GDM1 (cell line): ENCODE measurements around the gene YJEFN3.
A peak's percentile ranks its signal among the peaks of the same experiment; 100 is the strongest.

Experiments used
- DNase-seq: peaks from one replicate; lab custom pipeline; 2025; lab: John Stamatoyannopoulos, UW

Gene YJEFN3, protein sequence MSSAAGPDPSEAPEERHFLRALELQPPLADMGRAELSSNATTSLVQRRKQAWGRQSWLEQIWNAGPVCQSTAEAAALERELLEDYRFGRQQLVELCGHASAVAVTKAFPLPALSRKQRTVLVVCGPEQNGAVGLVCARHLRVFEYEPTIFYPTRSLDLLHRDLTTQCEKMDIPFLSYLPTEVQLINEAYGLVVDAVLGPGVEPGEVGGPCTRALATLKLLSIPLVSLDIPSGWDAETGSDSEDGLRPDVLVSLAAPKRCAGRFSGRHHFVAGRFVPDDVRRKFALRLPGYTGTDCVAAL

DNA sequence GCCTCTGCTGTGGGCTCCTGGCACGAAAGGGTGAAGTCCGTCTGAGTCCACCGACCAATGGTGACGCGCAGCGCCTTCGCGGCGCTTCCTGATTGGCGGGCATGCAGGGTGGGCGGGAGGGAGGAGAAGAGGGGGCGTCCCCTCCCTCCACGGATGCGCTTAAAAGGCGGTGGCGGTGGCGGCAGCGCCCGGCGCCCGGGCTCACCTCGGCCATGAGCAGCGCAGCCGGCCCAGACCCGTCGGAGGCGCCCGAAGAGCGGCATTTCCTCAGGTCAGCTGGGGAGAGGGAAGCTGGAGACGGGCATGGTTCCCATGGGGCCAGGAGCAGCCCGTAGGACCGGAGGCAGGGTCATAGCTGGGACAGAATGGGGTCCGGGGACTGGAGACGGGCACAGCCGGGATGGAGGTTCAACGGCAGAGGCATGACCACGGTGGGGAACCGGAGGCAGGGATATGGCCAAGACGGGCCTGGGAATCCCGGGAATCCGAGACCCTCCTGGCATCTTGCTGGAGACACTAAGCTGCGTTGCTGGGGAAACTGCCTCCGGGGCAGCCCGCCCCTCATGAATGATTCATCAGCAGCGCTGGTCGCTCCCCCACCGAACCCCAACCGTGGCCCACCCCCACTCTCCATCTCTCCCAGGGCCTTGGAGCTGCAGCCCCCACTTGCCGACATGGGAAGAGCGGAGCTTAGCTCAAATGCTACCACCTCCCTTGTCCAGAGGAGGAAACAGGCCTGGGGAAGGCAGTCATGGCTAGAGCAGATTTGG, at the start of gene YJEFN3:
TSS of gene YJEFN3 (plus strand) at position 191 of the 770 bp plus-strand sequence. CDS start at position 213, 22 bp downstream.
- DNase-seq, result no peak

DNA sequence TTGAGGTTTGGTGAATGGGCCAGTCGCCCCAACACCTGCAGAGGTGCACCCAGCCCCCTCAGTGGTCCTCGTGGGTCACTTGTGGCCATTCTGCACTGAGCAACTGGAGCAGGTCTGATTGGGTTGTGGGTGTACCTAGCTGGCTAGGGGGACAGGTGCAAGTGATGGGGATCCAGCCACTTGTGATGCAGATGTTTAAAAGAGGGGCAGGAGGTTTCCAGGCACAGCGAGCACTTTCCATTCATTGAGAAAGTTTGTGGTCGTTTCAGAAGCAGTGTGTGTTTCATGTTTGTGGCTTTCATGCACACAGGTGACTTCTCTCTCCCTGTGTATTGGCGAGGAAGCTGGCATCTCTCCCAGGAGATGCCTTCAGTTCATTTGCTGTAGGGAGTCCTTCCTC, 48.0 kb upstream of the YJEFN3 start:
- no peak for DNase-seq

DNA sequence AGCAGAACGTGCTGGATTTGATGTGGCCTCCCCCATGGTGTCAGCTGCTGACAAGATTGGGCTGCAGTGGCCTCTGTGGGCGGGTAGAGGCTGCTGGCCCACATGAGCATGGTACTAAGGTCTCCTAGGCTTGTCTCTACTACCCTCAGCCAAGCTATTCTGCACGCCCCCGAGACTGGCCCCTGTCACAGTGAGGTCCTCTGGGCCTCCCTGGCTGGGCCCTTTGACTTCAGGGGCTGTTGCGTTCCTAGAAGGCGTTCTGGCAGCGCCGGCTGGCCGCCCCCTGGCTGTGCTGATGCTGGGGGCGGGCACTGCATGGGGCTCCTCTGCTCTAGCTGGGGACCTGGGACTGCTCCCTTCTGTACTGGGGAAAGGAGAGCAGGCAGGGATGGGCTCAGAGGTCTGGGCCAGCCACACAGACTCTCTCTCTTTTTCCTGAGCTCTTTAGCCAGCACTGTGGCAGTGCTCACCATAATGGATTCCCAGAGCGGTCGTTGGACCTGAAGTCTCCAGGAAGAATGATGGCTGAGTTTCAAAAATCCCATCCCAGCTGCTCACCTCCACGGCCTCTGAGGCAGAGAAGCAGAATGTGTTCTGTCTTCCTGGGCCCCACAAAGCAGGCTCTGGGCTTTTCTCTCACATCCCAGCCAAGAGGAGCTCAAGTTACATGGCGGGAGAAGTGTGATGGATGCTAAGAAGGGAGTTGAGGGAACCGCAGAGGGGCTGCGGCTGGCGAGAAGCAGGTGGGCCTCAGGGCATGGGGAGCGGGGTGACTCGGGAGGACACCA, 45.7 kb upstream of the YJEFN3 start:
- no peak for DNase-seq

DNA sequence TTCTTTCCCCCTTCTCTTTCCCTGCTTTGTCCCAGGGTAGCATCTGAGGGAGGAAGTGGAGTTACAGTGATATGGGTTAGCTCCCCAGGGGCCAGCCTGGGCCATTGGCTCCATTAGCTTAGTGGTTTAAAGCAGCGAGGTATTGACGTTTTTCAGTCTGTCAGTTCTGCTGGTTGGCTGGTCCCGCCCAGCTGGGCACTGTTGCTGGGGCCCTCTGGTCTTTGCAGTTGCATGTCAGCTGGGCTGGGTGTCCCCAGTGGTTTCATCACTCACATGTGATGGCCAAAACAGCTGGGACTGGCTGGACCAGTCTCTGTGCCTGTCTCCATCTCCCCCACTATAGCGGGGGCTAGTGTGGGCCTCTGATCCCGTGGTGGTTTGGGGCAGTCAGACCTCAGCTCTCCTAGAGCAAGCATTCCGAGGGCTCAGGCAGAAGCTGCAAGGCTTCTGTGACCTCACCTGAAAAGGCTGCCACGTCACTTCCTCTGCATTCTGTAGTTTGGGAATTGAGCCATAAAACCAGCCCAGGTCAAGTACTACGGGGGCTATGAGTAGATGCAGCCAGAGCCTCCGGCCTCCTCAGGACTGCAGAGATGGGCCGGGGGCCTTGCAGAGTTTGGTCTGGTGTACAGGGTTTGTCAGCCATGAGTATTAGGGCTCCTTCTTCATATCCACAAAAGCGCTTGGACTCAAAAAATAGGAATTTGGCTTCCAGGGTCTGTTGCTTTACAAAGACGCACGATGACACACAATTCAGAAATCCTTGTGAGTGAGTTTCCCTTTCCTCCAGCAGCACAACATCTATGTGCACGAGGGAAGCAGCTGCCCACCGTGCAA, 43.3 kb upstream of the YJEFN3 start:
- DNase-seq, result no peak

DNA sequence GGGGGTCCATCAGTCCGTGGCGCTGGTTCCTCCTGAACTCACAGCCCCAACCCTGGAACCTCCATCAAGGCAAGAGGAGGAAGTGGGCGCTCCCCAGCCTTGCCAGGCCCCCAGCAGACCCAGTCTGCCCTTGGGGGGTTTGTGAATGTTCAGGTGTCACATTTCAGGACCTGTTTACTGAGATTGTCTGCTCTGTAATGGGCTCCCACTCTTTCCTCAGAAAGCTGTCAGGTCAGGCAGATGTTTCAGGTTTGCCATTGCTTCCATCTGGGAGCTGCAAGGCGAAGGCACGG, 42.8 kb upstream of the YJEFN3 start:
- no peak for DNase-seq

DNA sequence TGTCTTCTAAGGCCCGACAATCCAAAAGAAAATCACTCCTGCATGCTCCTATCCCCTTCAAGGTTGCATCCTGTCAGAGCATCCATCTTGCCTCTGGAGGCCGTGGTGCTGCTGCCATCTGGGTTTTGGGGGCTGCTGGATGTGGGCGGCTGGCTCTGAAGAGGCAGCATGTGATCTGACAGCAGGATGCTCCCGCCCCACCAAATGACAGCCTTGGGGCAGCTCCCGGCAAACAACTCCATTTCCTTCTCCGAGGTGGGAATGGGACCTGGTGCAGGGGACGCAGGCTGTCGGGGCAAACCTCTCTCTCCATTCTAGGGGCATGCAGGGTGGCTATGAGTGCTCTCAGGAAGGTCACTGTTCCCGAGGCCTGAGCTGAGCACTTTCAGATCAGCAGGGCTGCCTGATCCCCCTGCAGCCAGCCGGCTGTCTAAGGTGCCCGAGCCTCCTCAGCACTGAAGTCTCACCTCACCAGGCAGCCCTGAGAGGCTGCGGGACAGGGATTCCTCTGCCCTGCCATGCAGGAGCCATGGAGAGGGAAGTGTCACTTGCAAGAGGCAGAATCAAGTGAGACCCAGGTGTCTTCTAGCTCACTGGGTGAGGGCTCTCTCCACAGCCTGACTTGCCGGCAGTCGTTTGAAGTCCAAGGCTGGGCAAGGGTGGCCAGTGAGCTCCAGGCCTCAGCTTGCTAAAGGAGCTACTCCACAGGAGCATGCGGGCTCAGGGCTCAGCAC, 42.2 kb upstream of the YJEFN3 start:
- no peak for DNase-seq

DNA sequence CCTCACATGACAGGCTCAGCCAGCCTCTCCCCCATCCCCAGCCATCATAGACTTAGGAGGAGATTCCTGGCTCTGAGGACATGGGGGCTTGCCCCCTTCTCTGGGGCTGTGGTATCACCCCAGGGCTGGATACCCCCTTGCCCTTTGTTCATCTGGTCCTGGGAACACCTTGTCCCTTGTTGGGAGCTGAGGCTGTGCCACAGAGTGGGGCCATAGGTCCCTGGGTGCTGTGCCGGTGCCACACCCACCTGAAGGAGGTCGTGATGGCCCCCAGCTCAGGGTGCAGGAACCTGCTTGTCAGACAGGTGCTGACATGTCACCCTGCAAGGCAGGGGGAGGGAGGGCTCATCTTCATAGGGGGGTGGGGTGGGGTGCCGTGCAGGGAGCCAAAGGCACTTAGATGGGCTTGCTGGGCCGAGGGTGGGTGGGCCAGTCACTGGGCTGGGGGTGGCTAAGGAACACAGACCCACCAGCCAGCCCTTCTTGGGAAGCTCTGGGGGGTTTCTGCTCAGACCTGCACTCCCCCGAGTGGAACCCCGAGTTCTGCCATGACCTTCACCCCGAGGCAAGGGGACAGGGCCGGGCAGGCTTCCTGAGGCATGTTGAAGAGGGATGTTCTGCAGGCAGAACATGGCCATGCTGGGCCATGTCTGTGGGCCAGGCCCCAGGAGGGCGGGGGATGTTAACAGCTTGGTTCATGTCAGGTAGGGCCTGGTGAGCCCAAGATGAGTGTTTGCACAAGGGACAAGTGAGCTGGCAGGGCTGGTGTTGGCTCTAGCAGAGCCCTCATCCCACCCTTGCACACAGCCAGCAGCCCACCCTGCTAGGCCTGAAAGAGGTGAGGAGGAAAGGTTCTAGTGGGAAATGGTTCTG, 41.4 kb upstream of the YJEFN3 start:
- DNase-seq, result no peak

DNA sequence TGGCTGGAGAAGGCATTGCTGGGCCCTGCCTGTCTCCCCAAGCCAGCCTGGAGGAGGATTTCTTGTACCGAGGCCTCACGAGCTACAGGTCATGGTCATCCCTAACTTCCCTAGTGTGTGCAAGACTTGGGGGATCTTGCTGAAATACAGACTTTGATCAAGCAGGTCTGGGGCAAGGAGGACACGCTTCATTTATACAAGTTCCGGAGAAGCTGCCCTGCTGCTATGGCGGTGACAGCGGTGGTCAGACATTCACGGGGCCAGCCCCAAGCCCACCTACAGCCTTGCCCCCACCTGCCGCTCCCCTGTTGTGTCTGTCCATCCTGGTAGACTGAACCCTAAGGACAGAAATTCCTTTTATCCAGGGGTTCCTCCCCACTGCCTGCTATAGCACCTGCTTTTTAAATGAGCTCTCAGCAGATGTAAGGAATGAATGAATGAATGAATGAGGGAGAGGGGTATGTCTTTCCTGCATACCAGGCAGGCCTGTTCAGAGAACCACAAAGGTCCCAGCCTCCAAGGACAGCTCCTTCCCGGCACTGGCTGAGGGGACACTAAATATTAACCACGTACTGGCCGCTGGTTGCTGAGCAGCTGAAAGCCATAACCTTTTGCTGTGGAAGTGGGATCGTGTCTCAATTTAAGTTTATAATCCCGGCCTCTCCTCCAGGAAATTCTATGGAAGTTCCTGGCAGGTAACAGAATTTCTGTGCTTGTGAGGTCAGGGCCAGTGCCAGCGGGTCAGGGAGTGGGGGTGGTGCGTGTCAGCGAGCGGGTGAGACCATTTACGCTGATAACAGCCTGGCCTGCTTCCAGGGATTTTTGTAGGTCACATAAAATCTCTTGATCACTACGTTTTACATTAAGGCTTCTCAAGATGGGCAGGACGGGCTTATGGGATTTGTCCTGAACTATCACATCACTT, 40.5 kb upstream of the YJEFN3 start:
- no peak for DNase-seq

DNA sequence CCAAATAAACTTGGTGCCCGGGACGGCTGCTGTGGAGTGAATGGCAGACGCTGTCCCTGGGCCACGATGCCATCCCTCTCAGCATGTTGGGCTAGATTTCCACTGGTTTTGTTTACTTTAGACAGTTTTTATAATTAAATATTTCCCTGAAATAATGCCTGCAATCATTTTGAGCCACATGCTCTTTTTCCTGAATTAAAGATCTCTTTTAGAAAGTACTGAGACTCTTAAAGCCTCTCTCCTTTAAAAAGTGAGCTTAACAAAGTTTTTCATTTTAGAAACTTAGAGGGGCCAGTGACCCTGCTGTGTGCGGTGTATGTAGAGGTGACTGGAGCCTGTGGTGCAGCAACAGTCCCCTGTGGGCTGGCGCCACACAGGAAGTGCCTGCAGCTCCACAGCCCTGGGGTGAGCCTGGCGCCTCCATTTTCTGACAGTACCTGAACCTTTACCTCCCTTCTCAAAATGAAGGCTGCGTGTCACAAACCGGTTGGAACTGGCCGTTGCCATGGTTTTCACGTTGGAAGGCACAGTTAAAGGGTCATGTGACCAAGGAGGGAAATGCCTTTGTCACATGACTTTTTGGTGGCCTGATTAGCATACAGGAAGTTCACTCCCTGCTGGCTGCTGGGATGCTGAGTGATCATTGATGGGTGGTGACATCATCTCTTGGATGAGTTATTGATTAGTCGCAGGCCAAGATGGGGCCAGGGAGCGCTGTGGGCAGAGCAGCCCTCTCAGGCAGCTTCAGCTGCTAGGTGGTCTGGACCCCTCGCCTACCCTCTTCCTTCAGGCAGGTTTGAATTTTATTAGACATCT, 39.6 kb upstream of the YJEFN3 start:
- DNase-seq, result peak; percentile 60

DNA sequence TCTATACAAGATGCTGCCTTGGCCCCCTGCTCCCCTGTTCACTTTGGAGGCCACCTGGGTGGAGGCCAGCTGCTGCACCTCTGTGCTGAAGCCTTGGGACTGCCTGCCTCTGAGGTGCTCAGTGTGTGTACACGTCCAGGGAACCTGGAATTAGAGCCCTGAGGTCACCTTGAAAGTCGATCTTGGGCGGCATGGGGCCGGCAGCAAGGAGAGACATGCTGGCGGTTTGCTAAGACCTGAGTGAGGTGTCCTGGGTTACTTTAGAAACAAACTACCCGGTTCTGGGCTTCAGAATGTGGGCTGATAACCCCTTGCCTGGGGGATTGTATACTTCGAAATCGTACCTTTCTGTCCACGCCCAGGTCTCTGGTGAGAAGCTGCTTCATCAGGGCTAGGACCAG, 38.9 kb upstream of the YJEFN3 start:
- DNase-seq, result no peak

DNA sequence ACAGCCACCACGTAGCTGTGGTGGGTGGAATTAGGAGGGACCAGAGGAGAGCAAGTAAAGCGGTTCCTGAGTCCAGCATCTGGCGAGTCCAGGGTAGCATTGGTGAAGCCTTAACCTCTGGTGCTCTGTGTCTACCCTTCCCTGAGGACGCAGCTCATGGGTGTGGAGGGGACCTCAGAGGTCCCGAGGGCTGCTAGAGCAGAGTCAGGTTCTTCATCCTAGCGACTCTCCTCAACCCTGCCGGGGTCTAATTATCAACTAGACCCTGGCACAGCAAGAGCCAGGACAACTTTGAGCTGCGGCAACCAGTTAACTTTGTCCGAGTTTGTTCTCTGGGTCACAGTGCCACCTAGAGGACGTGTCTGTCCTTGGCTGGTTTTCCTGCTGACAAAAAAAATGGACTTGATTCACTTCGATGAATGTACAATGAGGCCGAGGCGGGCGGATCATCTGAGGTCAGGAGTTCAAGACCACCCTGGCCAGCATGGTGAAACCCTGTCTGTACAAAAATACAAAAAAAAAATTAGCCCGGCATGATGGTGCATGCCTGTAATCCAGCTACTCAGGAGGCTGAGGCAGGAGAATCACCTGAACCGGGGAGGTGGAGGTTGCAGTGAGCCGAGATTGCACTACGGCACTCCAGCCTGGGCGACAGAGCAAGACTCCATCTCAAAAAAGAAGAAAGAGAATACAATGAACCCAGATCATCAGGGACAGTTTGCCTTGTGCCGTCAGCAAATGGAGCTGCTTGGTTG, 38.3 kb upstream of the YJEFN3 start:
- peak; percentile 51 for DNase-seq

DNA sequence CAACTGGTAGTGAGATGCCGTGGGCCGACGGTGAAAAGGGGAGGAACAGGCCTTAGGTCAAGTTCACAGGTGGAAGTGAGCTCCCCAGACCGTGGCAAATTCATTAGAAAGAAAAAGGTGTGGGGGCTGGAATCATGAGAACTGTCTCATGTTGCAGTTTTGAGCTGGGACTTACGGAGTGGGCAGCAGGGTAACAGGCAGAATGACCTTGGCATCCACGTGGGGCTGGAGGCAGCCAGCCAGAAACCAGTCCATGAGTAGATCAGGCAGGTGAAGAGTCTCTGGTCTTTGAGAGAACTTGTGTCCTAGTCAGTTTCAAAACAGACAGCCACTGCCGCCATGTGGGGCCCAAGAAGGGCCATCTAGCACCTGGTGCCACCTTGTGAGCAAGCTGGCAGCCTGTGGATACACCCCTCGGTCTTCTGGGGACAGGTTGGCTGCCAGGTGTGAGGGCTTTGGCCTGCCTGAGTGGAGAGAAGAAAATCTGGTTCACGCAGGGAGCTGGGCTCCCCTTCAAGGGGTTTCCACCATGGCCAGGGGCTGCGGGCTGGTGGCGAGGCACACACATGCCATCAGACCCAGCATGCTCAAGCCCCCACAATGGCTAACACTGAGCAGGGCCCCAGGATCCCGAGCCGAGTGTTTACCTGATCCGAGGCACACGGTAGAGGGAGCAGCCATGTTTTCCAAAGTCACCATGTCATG, 37.2 kb upstream of the YJEFN3 start:
- DNase-seq, result no peak

DNA sequence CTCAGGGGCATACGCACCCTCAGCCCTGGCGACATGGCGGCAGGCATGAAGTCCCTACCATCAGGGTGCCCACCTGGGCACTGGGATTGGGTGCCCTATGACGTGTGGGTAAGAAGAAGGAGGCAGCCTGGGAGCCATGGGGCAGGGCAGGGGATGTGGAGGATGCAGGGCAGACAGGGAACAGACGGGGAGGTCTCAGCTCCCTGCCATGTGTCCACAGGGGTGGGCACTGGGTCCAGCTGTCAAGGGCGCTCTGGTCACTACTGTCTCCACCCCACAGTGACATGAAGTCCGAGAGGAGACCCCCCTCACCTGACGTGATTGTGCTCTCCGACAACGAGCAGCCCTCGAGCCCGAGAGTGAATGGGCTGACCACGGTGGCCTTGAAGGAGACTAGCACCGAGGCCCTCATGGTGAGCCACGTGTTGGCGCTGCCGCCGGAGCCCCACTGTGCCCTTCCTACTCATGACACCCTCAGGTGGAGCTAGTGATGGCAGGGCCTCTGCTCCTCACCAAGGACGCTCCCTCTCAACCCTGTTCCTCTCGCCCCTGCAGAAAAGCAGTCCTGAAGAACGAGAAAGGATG, 36.6 kb upstream of the YJEFN3 start:
- DNase-seq, result no peak

DNA sequence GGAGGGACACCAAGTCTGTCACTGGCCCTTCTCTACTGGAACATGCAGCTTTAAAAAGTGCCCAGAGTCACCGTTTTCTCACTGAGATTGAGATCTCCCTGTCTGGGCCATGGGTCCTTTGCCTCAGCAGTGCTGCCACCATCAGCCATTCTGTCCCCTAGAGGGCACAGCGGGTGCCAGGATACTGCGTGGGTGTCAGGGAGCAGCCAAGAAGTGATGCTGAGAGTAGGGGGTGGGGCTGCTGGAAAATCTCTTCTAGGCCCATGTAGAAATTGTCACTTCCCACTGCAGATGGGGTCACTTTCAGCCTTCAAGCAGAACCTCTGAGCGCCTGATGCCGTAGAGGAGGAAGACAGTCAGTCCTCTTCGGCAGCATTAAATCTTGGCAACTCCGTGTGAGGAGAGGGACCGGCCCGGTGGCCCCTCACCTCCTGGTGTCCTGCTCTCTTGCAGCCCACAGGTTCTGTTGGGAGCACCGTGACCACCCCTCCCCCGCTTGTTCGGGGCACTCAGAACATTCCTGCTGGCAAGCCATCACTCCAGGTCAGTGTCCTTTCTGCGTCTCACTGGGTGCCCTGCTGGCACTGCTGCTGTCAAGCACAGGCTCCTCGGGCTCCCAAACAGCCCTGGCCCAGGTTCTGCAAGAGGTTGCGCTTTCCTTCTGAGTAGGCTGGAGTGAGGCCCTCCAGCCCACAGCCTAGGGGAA, 34.7 kb upstream of the YJEFN3 start:
- DNase-seq, result no peak

DNA sequence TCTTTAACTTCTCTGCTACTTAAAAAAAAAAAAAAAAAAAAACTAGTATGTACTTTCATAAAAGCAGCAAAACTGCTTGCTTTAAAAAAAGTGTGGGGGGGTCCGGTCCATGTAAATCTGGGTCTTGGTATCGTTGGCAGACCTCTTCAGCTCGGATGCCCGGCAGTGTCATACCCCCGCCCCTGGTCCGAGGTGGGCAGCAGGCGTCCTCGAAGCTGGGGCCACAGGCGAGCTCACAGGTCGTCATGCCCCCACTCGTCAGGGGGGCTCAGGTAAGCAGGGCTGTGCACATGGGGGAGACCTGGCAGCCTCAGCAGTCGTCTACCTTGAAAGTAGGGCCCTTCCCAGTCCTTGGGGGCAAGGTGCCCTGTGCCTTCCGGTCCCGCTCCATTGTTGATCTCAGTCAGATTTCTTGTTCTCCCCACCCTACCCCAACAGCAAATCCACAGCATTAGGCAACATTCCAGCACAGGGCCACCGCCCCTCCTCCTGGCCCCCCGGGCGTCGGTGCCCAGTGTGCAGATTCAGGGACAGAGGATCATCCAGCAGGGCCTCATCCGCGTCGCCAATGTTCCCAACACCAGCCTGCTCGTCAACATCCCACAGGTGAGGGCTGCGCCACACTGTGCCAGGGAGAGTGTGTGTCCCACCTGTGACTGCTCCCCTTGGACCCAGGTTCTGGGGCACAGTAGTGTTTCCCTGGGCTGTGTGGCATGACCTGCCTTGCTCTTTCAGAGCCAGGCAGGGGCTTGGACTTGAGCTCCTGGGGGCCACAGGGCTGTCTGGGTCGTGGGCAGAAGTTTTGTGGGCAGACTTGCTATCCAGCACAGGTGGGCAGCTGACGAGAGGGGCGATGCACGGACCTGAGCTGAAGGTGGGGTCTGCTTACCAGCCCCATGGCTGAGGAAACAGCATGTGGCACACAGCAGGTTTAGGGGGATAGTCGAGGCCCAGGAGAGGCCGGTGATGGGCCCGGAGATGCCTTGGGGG, 32.8 kb upstream of the YJEFN3 start:
- DNase-seq, result no peak
